Neural cell (in vitro differentiated cells): ENCODE results near the gene HAPSTR1. TPM values are rescaled to one million over a fixed set of nuclear protein-coding genes. Genes with fewer than 3 reads are reported as not detected.

Experiments
- H2AFZ ChIP-seq: fragments of 200-600, 300-800 bp; sonication (generic), shearing (Covaris generic); 2 replicates; pipeline ENCODE4 v1.6.0; 2014; ENCODE audit warnings: low read depth, mild to moderate bottlenecking, antibody characterized with exemption, low read length, moderate library complexity
- H3F3A ChIP-seq: fragments of 200-600 bp; shearing (Covaris generic); 2 replicates; pipeline ENCODE4 v1.6.1; 2016; ENCODE audit warnings: mild to moderate bottlenecking, moderate library complexity, mixed read lengths, antibody characterized with exemption, low read length; ENCODE audit not compliant: insufficient read depth, poor library complexity, severe bottlenecking
- H3K27ac ChIP-seq: fragments of 200-600, 300-800 bp; sonication (generic), shearing (Covaris generic); 2 replicates; pipeline ENCODE4 v1.5.1; 2014; ENCODE audit warnings: mild to moderate bottlenecking, low read length, moderate library complexity
- H3K27me3 ChIP-seq: fragments of 300-800, 200-600 bp; sonication (generic), shearing (Covaris generic); 2 replicates; pipeline ENCODE4 v1.6.0; 2014; ENCODE audit warnings: mild to moderate bottlenecking, low read depth, low read length, moderate library complexity; ENCODE audit not compliant: insufficient read depth
- H3K36me3 ChIP-seq: fragments of 300-800, 200-600 bp; sonication (generic), shearing (Covaris generic); 2 replicates; pipeline ENCODE4 v1.5.1; 2014; ENCODE audit warnings: mild to moderate bottlenecking, antibody characterized with exemption, low read length, moderate library complexity; ENCODE audit not compliant: insufficient read depth
- H3K4me2 ChIP-seq: fragments of 300-800, 200-600 bp; sonication (generic), shearing (Covaris generic); 2 replicates; pipeline ENCODE4 v1.6.0; 2014; ENCODE audit warnings: mild to moderate bottlenecking, low read length
- H3K4me3 ChIP-seq: fragments of 300-800, 200-600 bp; sonication (generic), shearing (Covaris generic); 2 replicates; pipeline ENCODE4 v1.5.1; 2014; ENCODE audit warnings: mild to moderate bottlenecking, low read length, moderate library complexity
- H3K79me2 ChIP-seq: fragments of 200-600 bp; shearing (Covaris generic); replicated peaks from 2 replicates; pipeline ENCODE4 v1.6.0; 2014; ENCODE audit warnings: mild to moderate bottlenecking, low read length, moderate library complexity; ENCODE audit not compliant: insufficient read depth
- H3K9ac ChIP-seq: fragments of 300-800, 200-600 bp; sonication (generic), shearing (Covaris generic); 2 replicates; pipeline ENCODE4 v1.6.1; 2016; ENCODE audit warnings: mild to moderate bottlenecking, low read length, mixed read lengths
- H3K9me2 ChIP-seq: fragments of 200-600 bp; shearing (Covaris generic); 2 replicates; pipeline ENCODE4 v1.6.1; 2016; ENCODE audit warnings: mild to moderate bottlenecking, low read length, mixed read lengths; ENCODE audit not compliant: insufficient read depth
- H3K9me3 ChIP-seq: fragments of 200-600, 300-800 bp; sonication (generic), shearing (Covaris generic); 2 replicates; pipeline ENCODE4 v1.6.1; 2016; ENCODE audit warnings: mild to moderate bottlenecking, mixed run types, low read length, moderate library complexity, mixed read lengths
- H4K20me1 ChIP-seq: fragments of 200-600 bp; shearing (Covaris generic); 2 replicates; pipeline ENCODE4 v1.6.1; 2016; ENCODE audit warnings: mild to moderate bottlenecking, mixed run types; ENCODE audit not compliant: insufficient read depth
- EP300 ChIP-seq: fragments of 450-650 bp; conservative IDR thresholded peaks from 2 replicates; pipeline ENCODE4 v1.6.1; 2014; ENCODE audit warnings: antibody characterized with exemption, mild to moderate bottlenecking, moderate library complexity; ENCODE audit not compliant: poor library complexity, severe bottlenecking
- EZH2 ChIP-seq: fragments of 200-600, 300-800 bp; shearing (Covaris generic), sonication (generic); IDR thresholded peaks from 2 replicates; pipeline ENCODE4 v1.6.1; 2014; ENCODE audit warnings: antibody characterized with exemption, low read length, borderline replicate concordance, mild to moderate bottlenecking; ENCODE audit not compliant: insufficient read depth, poor library complexity, severe bottlenecking
- MXI1 ChIP-seq: fragments of 450-650 bp; conservative IDR thresholded peaks from 2 replicates; pipeline ENCODE4 v1.6.1; 2014; ENCODE audit warnings: antibody characterized with exemption, mild to moderate bottlenecking; ENCODE audit not compliant: poor library complexity, severe bottlenecking
- POLR2AphosphoS5 ChIP-seq: IDR thresholded peaks from 2 replicates; pipeline ENCODE4 v1.6.1; 2012
- RAD21 ChIP-seq: fragments of 450-650 bp; conservative IDR thresholded peaks from 2 replicates; pipeline ENCODE4 v1.6.1; 2014; ENCODE audit warnings: antibody characterized with exemption, mild to moderate bottlenecking, moderate library complexity
- REST ChIP-seq: IDR thresholded peaks from 2 replicates; pipeline ENCODE4 v1.6.1; 2012; ENCODE audit warnings: borderline replicate concordance
- SMC3 ChIP-seq: fragments of 450-650 bp; conservative IDR thresholded peaks from 2 replicates; pipeline ENCODE4 v1.6.1; 2014; ENCODE audit warnings: antibody characterized with exemption, mild to moderate bottlenecking, moderate library complexity; ENCODE audit not compliant: poor library complexity
- TAF1 ChIP-seq: IDR thresholded peaks from 2 replicates; pipeline ENCODE4 v1.6.1; 2012; ENCODE audit warnings: low read depth
- polyA plus RNA-seq: library from polyadenylated mRNA; depleted of rRNA; stranded (reverse); fragments of >200 nt; gene quantifications from 2 replicates; pipeline ENCODE4 v1.2.3, GENCODE V29; 2014
- TF ChIP-seq, protein P1 (sequence below): fragments of 450-650 bp; IDR thresholded peaks from 2 replicates; pipeline ENCODE4 v1.5.1; 2014; ENCODE audit warnings: antibody characterized with exemption, mild to moderate bottlenecking, moderate library complexity; ENCODE audit not compliant: poor library complexity, severe bottlenecking

Gene HAPSTR1
- polyA plus RNA-seq, 1 donor from 2014 or later = 60.7 TPM

DNA sequence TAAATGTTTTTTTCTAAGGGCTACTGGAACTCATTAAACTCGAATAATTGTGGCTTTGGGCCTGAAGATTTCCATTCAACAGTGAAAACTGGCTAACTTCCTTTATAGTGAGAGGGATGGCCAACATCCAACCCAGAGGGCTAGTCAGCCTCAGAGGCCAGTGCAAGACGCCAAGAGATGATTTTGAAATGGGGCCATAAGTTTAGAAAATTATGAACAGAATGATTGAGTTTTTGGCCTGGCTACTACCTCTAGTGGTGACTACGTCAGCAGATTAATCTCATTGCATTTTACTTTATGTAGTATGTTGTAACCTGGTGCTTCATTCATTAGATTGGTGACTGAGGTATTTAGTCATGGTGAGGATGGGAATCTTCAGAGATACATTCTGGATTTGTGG is 28.4 kb downstream of the HAPSTR1 start:
- Histone ChIP-seq H4K20me1 (peaks cover 5% of the 10 kb centered on the region), H3K9ac (no peak overlapping the region), H3K4me2 (no peak overlapping the region), H2AFZ (no peak overlapping the region), H3K9me3 (no peaks in the 10 kb centered on the region), H3K27ac (no peak overlapping the region), H3K36me3 (peaks cover 7% of the 10 kb centered on the region), H3K4me3 (no peak overlapping the region), H3F3A (no peaks in the 10 kb centered on the region), H3K79me2 (peaks cover 35% of the 10 kb centered on the region), H3K9me2 (no peaks in the 10 kb centered on the region), H3K27me3 (no peaks in the 10 kb centered on the region)
- TF ChIP-seq EP300 = no peak
- TF ChIP-seq REST = no peak
- no peak for TF ChIP-seq TAF1
- no peak for TF ChIP-seq EZH2
- no peak for TF ChIP-seq RAD21
- no peak for TF ChIP-seq SMC3
- TF ChIP-seq POLR2AphosphoS5 = no peak
- TF ChIP-seq, protein P1, sequence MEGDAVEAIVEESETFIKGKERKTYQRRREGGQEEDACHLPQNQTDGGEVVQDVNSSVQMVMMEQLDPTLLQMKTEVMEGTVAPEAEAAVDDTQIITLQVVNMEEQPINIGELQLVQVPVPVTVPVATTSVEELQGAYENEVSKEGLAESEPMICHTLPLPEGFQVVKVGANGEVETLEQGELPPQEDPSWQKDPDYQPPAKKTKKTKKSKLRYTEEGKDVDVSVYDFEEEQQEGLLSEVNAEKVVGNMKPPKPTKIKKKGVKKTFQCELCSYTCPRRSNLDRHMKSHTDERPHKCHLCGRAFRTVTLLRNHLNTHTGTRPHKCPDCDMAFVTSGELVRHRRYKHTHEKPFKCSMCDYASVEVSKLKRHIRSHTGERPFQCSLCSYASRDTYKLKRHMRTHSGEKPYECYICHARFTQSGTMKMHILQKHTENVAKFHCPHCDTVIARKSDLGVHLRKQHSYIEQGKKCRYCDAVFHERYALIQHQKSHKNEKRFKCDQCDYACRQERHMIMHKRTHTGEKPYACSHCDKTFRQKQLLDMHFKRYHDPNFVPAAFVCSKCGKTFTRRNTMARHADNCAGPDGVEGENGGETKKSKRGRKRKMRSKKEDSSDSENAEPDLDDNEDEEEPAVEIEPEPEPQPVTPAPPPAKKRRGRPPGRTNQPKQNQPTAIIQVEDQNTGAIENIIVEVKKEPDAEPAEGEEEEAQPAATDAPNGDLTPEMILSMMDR = no peak
- no peak for TF ChIP-seq MXI1

GRCh38 chr16:9122342-9122741 is 30.9 kb downstream of the HAPSTR1 start:
- no peak for TF ChIP-seq RAD21
- TF ChIP-seq TAF1 = no peak
- no peak for TF ChIP-seq EP300
- TF ChIP-seq POLR2AphosphoS5 = no peak
- TF ChIP-seq, protein P1 = no peak
- TF ChIP-seq SMC3 = no peak
- no peak for TF ChIP-seq MXI1
- no peak for TF ChIP-seq REST
- no peak for TF ChIP-seq EZH2
- Histone ChIP-seq H3K27ac (no peak overlapping the region), H3K79me2 (peaks cover 14% of the 10 kb centered on the region), H4K20me1 (peaks cover 3% of the 10 kb centered on the region), H3K9ac (no peak overlapping the region), H3K4me3 (no peak overlapping the region), H3K9me3 (no peaks in the 10 kb centered on the region), H3K9me2 (no peaks in the 10 kb centered on the region), H3K36me3 (no peaks in the 10 kb centered on the region), H3K4me2 (no peak overlapping the region), H3F3A (no peaks in the 10 kb centered on the region), H3K27me3 (no peaks in the 10 kb centered on the region), H2AFZ (no peak overlapping the region)
